HFF-Myc (cell line): ENCODE measurements around the gene MAP2K3.
"Not testable (repeated sequence)": the region's sequence is repeated elsewhere in the genome, so short reads cannot be mapped to it uniquely, and the experiment has no call there.

Experiments used
- DNase-seq: peaks from one replicate; pipeline ENCODE4 v3.0.0-alpha.2; 2011; ENCODE audit warnings: low read depth; ENCODE audit errors: extremely low read depth
- H3K4me3 ChIP-seq: replicated peaks from 2 replicates; pipeline ENCODE4 v1.5.1; 2011; ENCODE audit warnings: low read depth, mild to moderate bottlenecking, control low read depth, low read length
- CTCF ChIP-seq: IDR thresholded peaks from 2 replicates; pipeline ENCODE4 v1.5.1; 2012; ENCODE audit warnings: mild to moderate bottlenecking, low read depth, low read length, control low read depth; ENCODE audit errors: missing control alignments

The MAP2K3 gene

DNA sequence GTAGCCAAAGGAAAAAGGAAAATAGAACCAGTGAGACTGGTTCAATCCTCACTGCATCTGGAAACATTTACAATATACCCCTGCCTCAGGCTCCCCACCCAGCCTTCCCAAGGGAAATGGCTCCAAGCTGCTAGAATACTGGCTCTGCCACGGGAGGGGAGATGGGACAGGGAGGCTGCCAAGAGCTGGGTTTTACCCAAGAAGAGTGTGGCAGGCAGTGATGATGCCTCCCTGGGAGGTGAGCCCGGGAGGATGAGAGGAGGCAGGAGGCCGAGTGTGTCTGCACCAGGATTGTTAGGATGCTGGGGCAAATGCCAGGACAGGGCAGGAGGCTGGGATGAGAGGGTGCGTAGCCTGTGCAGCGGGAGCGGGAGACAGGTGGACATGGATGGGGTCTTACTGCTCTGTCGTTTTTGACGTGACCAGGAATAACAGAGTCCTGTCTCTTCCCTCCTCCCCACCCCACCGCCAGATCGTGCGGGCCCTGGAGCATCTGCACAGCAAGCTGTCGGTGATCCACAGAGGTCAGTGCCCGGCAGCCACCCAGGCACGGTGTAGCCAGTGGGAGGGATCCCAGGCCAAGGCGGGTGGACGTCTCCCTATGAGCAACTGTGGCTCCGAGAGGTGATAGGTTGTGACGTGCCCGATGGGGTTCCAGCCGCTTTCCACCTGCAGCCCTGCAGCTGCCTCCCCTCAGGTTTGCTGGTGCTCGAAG, 18.4 kb downstream of the MAP2K3 start:
- TF ChIP-seq CTCF: no peak
- H3K4me3 ChIP-seq: no peak overlapping the region
- DNase-seq: no peak

GRCh38 chr17:21303441-21304065, 19.0 kb downstream of the MAP2K3 start:
- H3K4me3 ChIP-seq: no peak overlapping the region
- DNase-seq: no peak
- TF ChIP-seq CTCF: no peak

DNA sequence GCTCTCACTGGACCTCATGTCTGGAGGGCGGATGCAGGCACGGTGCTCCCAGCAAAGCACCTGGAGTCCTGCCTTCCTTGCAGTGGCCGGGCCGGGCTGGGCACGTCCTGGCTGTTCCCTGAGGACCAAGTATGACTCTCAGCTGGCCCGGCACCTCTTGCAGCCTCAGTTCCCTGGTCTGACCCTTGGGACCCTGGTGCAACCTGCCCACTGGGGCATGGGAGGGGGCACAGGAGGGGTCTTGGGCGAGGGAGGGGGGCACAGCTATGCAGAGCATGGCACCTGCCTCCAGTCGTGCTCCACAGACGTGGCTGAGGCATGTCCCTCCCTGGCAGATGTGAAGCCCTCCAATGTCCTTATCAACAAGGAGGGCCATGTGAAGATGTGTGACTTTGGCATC, 19.6 kb downstream of the MAP2K3 start:
- no peak for TF ChIP-seq CTCF
- no peak overlapping the region for H3K4me3 ChIP-seq
- DNase-seq: no peak

DNA sequence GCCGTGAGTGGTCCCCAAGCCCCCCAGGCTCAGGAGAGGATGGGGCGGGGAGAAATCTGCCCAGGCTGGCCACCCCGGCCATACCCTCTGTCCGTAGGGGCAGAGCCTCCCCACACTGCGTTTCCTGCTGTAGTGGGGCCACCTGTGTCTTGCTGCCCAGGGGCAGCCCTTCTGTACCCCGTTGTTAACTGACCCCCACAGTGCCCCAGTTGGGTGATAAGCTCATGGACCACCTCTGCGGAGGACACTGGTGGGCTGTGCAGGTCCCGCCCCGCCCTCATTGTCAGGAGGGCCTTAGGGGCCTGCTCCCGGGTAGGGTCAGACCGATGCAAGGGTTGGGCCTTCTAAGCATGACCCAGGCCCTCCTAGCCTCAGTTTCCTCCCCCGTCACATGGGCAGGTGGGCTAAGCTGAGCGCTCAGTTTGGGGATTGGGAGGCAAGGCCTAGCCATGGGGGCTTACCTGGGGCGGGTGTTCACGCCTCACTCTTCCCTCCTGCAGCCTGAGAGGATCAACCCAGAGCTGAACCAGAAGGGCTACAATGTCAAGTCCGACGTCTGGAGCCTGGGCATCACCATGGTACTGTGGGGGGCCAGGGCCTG, 20.1 kb downstream of the MAP2K3 start:
- not testable (repeated sequence) for H3K4me3 ChIP-seq, DNase-seq

DNA sequence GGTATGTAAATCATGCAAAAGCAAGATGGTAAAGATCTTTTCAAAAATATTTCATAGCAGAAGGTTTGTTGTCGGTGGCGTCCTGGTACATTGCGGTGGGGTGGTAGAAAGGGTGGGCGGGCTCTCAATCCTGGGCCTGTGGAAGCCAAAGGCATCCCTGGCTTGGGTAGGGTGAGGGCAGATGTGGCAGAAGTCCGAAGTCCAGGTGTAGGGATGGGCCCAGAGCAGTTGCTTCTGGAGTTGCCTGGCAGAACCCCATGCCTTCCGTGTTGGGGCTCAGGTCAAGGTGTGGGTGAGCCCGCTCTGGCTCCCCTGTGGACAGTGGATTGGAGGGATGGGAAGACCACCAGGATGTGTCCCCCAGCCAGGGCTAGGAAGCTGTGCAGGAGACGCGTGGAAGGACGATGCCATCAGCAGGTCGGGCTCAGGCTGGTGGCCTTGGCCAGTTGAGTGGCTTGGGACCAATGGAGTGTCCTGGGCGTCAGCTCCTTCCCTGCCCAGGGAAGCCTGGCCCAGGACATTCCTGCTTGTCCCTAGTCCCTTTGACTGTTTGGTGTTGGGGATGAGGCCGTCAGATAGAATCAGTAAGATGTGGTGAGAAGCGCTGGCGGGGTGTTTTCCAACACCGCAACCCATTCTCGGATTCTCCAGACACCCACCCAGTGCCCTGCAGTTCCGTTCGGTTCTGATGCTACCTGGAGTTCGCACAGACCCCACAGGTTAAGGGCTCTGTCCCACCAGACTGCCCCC, 21.1 kb downstream of the MAP2K3 start:
- DNase-seq, H3K4me3 ChIP-seq: not testable (repeated sequence)

- not testable (repeated sequence) for DNase-seq, H3K4me3 ChIP-seq
These were observed 22.2 kb downstream of the MAP2K3 start for GRCh38 chr17:21306611-21307272.

- DNase-seq: not testable (repeated sequence)
These were observed 22.7 kb downstream of the MAP2K3 start for GRCh38 chr17:21307273-21307625.

GRCh38 chr17:21308931-21309381, 24.4 kb downstream of the MAP2K3 start:
- H3K4me3 ChIP-seq, DNase-seq: not testable (repeated sequence)

More at GRCh38 chr17:21307273-21307625, 22.7 kb downstream of the MAP2K3 start:
- H3K4me3 ChIP-seq: not testable (repeated sequence)

DNA sequence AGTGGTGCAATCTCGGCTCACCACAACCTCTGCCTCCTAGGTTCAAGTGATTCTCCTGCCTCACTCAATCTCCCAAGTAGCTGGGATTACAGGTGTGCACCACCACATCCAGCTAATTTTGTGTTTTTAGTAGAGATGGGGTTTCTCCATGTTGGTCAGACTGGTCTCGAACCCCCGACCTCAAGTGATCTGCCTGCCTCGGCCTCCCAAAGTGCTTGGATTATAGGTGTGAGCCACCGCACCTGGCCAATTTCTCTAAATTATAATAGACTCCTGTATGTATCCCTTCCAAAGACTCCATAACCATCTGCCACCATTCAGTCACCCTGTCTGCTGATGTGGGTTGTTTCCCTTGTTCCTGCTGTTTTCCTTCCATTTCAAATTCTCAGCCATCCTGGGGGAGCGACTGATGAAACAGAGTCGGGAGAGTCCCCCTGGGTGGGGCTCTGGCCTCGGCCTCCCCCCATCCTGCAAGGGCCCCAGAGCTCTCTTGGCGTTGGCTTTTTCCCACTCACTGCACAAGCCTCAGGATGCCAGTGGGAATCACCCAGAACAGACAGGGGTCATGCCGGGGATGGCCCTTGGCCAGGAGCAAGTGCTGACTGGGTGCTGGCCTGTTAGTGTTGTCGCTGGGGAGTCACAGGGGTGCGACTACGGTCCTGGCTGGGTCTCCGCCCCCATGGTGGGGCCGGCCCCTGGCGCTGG, 25.7 kb downstream of the MAP2K3 start:
- not testable (repeated sequence) for H3K4me3 ChIP-seq, DNase-seq

GRCh38 chr17:21310766-21311602, 26.5 kb downstream of the MAP2K3 start:
- not testable (repeated sequence) for H3K4me3 ChIP-seq, DNase-seq
